GM10266 (cell line): ENCODE results near the gene SNN.

Experiments
- DNase-seq: peaks from one replicate; pipeline ENCODE4 v3.0.0; 2012; ENCODE audit errors: extremely low spot score
- TF ChIP-seq, protein P1 (sequence below): IDR thresholded peaks from 2 replicates; pipeline ENCODE4 v1.5.1; 2012; ENCODE audit warnings: mild to moderate bottlenecking, low read depth; ENCODE audit not compliant: control insufficient read depth, insufficient read depth; ENCODE audit errors: missing control alignments

The SNN gene

DNA sequence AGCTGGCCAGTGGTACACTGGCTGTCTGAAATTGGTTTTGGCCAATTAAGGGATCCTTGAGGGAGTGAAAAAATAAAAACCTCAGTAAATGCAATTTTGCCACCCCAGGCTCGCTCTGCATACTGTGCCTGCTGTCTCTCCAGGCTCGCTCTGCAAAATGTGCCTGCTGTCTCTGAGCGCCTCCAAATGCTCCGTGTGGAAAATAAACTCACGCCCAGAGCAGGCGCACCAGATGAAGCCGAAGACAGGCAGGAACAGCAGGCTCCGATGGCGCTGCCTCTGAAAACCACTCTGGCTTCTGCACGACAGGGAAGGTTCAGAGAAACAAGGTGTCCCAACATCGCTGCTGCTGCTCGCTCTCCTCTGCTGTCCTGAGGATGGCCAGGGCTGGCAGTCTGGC lies 29.1 kb downstream of the SNN start:
- no peak for DNase-seq
- TF ChIP-seq, protein P1, sequence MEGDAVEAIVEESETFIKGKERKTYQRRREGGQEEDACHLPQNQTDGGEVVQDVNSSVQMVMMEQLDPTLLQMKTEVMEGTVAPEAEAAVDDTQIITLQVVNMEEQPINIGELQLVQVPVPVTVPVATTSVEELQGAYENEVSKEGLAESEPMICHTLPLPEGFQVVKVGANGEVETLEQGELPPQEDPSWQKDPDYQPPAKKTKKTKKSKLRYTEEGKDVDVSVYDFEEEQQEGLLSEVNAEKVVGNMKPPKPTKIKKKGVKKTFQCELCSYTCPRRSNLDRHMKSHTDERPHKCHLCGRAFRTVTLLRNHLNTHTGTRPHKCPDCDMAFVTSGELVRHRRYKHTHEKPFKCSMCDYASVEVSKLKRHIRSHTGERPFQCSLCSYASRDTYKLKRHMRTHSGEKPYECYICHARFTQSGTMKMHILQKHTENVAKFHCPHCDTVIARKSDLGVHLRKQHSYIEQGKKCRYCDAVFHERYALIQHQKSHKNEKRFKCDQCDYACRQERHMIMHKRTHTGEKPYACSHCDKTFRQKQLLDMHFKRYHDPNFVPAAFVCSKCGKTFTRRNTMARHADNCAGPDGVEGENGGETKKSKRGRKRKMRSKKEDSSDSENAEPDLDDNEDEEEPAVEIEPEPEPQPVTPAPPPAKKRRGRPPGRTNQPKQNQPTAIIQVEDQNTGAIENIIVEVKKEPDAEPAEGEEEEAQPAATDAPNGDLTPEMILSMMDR, result no peak

DNA sequence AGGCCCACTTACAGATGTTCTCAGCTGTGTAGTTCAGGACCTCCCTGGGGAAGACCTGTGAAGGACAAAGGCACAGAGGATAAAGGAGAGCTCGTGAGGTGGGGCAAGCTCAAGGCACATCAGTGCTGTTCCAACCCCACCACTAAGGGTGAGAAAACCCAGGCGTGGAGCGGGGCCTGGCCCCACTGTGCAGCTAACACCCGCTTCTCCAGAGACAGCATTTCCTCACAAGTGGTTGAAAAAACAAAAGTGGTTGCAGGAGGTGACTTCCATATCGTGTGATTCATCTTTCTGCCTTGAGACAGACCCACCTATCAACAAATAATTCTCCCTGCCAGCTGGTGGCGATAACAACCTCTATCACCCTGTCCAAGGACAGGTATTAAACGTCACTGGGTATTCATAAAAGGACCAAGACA lies 30.0 kb downstream of the SNN start:
- DNase-seq, result no peak

DNA sequence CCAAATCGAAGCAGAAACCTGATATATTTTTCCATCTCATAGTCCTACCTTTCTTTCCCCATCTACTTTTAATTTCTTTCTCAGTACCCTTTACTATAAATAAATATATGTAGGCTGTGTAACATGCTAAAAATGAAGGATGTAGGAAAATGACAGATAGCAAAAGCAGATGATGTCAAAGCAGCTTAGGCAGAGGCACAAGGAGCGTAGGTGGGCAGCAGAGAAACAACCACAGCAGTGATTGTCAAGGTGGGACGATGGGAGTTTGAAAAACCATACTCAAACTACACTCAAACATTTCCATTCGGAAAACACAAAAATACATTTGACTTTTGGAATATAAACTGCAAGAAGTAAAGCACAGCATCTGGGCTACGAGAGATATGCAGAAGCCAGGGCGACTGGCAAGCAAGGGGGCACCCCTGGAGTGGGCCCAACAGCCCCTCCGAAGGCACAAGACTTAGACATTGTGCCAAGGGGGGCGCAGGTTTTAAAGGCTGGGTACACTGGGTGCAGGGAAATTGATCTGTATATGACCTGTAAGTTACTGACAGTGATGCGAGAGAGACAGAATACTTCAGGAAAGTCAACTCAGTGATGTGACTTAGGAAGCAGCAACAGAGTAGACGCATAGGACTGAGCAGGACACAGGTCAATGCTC lies 31.1 kb downstream of the SNN start:
- TF ChIP-seq, protein P1, result no peak

More for the DNA sequence above, 30.0 kb downstream of the SNN start:
- TF ChIP-seq, protein P1, result no peak

DNA sequence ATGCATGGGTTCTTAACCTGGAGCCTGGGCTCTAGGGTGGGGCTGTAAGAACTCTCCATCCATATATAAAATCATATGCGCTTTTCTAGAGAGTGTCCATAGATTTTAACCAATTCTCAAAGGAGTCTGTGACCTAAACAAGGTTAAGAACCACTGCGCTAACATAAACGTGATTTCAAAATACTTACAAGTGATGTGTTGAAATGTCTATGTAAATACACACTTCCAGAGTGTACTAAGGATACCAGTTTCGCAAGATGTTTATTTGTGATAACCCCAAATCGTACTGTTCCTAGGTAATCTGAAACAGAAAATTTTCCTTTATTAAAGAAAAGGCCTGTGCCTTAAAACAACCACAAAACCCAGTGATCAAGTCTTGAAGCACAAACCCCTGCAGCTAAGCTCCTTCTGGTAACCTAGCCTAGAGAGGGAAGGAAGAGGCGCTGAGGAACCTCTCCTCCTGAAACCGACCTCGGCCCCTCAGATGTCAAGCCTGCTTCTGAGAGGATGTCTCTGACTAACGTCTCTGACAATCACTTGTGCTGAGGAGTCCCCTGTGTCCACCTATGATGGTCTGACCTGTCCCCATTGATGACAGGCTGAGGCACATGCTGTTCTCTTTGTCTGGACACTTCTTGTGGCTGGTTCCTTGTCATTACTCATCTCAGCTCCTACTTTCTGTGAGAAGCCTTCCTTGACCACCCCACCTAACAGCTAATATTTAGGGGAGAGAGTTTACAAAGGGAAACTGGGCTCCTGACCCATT lies 32.2 kb downstream of the SNN start:
- TF ChIP-seq, protein P1, result no peak
- DNase-seq, result no peak

More for the DNA sequence above, 31.1 kb downstream of the SNN start:
- DNase-seq, result no peak

DNA sequence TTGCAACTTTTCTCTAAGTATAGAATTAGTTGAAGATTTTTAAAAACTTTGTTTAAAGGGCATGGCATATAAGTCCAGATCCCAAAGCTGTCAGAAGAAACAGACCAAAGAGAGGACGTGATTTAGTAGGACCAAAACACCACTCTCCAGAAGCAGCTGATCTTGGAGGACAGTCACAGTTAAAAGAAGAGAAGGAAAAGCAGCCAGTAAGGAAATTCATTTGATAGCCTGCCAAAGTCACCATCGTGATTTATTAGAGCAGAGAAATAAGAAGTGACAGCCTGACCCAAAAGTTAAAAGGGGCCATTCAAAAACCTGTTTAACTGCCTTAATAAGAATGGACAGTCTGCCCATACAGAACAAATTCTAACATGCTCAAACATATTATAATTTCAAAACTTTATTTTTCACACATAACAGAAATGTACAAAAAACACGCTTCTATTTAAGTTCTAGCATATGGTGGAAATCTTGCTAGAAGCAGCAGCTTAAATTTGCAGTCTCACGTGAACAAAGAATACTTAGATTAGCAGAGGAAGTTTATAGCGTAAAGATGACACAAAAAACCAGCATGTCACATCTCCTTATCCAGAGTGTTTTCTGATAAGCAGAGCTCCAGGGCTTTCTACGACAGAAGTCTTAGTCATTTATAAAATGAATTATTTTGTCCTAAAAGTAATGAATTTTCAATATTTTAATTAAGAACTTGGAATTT lies 37.2 kb downstream of the SNN start:
- DNase-seq, result no peak
- TF ChIP-seq, protein P1, result no peak

DNA sequence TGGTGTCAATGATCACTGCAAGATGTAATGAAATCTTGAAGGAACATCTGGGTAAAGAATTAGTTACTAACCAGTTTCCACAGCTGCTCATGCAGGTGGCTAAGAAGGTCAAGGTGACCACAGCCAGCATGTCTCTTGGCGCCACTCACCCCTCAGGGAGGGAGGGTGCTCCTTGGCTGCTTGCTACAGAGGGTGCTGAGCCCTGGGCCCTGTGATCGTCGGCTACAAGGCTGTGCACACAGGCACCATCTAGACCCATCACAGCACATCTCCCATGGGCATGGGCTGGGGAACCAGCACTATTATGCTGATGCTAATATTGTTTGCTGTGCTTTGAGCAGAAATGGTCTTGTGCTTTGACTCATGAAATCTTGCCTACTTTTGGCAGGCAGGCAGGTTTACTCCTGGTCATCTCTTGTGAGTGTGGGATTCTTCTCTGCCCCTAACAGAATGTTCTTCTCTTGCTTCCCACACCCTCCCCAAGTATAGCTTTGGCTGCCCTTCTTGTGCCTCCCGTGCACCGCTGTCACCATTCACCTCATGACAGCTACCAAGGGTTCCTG lies 38.0 kb downstream of the SNN start:
- TF ChIP-seq, protein P1, result no peak
- no peak for DNase-seq
